Neural progenitor cell (in vitro differentiated cells): Measurements from ENCODE around the gene INO80E.

Source experiments
- CTCF ChIP-seq: fragments of 200-600 bp; sonication (generic); IDR thresholded peaks from 2 replicates; pipeline ENCODE4 v1.5.1; 2017; ENCODE audit warnings: antibody characterized with exemption, mild to moderate bottlenecking
- EZH2 ChIP-seq: fragments of 200-600 bp; sonication (generic); IDR thresholded peaks from 2 replicates; pipeline ENCODE4 v1.6.1; 2017; ENCODE audit warnings: antibody characterized with exemption, mild to moderate bottlenecking, moderate library complexity

- no peak for TF ChIP-seq CTCF
- no peak for TF ChIP-seq EZH2
Observed at GRCh38 chr16:29973384-29974246, 22.4 kb upstream of the INO80E start, which contains the start of gene TAOK2.
